Right lobe of liver (tissue), 4 donors: ENCODE data around the gene FABP3.

Experiments used
- POLR2A ChIP-seq: fragments of 450-650 bp; IDR thresholded peaks from one replicate; pipeline ENCODE4 v1.6.1; 2017; ENCODE audit warnings: antibody characterized with exemption, mild to moderate bottlenecking
- TF ChIP-seq, protein P1 (sequence below), 4 donors: fragments of 200-600 bp in 3 of 4; fragments of 450-650 bp in 1 of 4; IDR thresholded peaks; one replicate each; pipeline versions ENCODE4 v1.5.1 to v1.8.0; 2016 to 2022; ENCODE audit warnings: antibody characterized with exemption in 4 of 4, mild to moderate bottlenecking in 2 of 4
- donor health status: DM: no; HTN: no; CAD: no.
- donor health status: DM: no; HTN: no; CAD: no.
- donor health status: DM: no; HTN: yes; CAD: no.

DNA sequence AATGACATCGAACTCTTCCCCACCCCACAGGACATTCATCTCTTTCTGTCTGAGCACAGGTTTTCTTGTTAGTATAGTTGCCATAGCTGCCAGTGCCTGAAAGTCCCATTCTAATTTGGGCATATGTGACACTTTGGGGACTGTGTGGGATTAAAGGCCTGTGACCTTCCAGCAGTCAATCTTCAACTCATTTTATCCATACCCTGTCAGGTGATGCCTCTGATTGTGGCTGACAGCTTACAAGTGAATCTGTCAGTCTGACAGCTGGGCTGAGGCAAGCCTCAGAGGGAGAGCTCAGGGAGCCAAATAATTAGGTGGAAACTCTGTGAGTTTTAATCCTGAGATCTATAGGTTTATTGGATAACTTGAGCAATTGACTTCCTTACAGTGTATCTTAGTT, 46.4 kb downstream of the FABP3 start:
- TF ChIP-seq, protein P1, sequence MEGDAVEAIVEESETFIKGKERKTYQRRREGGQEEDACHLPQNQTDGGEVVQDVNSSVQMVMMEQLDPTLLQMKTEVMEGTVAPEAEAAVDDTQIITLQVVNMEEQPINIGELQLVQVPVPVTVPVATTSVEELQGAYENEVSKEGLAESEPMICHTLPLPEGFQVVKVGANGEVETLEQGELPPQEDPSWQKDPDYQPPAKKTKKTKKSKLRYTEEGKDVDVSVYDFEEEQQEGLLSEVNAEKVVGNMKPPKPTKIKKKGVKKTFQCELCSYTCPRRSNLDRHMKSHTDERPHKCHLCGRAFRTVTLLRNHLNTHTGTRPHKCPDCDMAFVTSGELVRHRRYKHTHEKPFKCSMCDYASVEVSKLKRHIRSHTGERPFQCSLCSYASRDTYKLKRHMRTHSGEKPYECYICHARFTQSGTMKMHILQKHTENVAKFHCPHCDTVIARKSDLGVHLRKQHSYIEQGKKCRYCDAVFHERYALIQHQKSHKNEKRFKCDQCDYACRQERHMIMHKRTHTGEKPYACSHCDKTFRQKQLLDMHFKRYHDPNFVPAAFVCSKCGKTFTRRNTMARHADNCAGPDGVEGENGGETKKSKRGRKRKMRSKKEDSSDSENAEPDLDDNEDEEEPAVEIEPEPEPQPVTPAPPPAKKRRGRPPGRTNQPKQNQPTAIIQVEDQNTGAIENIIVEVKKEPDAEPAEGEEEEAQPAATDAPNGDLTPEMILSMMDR (IDR thresholded peaks at IDR 0.05) = no peak
- no peak for TF ChIP-seq POLR2A
